NOMO-1 treated with DMSO at 0.1 percent for 48 hours (cell line): ENCODE results near the gene C2orf76.

Experiments
- DNase-seq: peaks from one replicate; lab custom pipeline; 2025; ENCODE audit not compliant: unreplicated experiment; lab: John Stamatoyannopoulos, UW

C2orf76 gene

GRCh38 chr2:119266091-119266589 is 100.5 kb downstream of the C2orf76 start:
- no peak for DNase-seq

DNA sequence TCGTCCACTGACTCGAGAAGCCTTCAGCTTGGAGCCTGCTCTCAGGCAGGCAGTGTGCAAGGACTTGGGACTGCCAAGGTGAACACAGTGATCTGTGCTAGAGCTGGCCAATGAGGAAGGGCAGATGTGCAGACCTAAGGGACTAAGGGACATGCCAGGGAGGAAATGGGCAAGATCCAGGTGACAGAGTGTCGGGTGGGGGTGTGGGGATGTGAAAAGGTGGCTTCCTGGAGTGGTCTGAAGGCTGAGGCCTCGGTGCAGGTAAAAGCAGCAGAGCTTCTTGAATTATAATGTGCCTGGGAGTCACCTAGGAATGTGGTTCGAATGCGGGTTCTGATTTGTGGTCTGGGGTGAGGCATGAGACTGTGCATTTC is 101.0 kb downstream of the C2orf76 start:
- DNase-seq: no peak

- DNase-seq: peak; percentile 33
Observed at GRCh38 chr2:119264781-119265692, 101.6 kb downstream of the C2orf76 start.

GRCh38 chr2:119263656-119264055 is 103.0 kb downstream of the C2orf76 start:
- DNase-seq: peak; percentile 58

- no peak for DNase-seq
Observed at GRCh38 chr2:119263025-119263424, 103.6 kb downstream of the C2orf76 start.

DNA sequence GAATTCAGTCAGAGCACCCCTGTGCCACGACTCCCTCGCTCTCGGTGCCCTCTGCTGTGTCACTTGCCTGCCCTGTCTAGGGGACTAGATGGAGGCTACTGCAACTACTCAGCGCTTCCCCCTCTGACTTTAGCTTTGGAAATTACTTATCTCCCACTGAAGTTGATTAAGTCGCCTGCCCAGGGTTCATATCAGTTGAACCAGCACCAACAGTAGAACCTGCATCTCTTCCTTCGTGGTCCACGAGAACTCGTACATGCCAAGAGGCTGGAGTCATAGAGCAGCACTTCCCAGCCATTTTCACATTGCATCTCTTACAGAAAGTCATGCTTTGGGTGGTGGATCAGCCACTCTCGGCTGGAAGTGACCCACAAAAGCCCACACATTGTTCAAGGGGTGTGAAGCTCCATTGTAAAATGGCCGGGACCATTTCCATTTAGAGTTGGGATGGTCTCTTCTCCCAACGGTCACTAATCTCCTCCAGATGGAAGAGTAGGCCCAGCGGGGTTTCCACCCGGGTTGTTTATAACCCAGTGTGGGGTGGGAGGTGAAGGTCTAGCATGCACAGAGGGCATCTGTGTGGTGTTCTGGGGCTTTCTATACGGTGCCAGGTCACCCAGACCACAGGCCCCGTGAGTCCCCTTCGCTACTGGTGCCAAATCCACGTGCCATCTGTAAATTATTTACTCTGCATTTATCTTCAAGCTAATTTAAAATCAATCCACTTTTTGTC is 105.0 kb downstream of the C2orf76 start:
- no peak for DNase-seq

DNA sequence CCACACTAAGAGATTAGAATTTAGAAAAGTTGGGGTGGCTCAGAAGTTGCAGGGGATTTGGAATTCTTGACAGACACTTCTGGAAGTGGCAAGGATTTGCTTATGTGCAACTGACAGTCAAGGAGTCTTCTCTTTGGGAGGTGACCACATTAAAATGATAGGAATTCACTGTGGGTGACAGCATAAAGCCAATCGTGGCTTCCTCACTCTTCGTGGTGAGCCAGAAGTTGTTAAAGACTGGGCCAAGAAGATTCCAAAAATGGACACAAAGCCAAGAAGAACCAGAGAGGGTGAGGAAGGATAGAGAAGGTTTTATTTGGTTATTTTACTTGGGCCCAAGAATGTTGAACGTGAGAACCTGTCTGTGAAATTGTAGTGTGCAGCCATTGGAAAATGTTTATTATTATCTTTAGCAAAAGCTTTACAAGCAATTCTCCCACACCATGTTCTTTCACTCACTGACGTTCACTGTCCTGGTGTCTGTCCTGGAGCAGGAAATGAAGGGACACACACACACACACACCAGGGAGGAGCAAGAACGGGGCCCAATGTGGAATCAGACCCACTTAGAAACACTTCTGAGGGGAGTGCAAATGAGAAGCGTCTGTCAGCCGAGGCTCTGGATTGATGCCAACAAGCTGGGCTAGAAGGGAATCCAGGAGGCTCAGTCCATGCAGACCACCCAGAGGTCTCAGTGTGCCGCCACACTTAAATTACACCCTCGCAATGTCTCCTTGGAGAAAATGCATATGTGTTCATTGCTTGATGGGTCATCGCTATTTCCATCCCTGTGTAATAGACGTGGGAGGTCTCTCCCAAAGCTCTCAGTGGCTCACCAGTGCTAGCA is 105.8 kb downstream of the C2orf76 start:
- no peak for DNase-seq

- no peak for DNase-seq
Observed at GRCh38 chr2:119259296-119259860, 107.3 kb downstream of the C2orf76 start.

DNA sequence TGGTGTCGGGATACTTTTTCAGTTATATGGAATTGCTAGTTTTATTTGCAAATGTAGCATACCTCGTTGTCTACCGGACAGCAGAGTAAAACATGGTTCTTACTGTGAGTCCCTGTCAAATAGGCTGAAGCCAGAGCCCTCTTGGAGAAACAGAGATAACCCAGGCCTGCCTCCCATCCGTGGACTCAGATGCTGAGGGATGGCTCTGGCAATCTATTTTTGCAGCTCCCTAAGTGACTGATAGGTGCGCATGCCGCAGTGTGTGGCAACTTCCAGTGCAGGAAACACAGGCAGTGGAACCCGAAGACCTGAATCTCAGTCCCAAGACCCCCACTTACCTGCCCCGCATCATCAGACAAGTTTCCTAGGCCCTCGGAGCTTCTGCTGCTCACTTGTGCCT is 109.4 kb downstream of the C2orf76 start:
- DNase-seq: no peak

GRCh38 chr2:119256582-119256921 is 110.1 kb downstream of the C2orf76 start:
- DNase-seq: no peak

GRCh38 chr2:119255760-119256581 is 110.7 kb downstream of the C2orf76 start:
- DNase-seq: no peak

GRCh38 chr2:119254601-119255080 is 112.0 kb downstream of the C2orf76 start:
- no peak for DNase-seq

GRCh38 chr2:119253760-119254600 is 112.7 kb downstream of the C2orf76 start:
- no peak for DNase-seq

DNA sequence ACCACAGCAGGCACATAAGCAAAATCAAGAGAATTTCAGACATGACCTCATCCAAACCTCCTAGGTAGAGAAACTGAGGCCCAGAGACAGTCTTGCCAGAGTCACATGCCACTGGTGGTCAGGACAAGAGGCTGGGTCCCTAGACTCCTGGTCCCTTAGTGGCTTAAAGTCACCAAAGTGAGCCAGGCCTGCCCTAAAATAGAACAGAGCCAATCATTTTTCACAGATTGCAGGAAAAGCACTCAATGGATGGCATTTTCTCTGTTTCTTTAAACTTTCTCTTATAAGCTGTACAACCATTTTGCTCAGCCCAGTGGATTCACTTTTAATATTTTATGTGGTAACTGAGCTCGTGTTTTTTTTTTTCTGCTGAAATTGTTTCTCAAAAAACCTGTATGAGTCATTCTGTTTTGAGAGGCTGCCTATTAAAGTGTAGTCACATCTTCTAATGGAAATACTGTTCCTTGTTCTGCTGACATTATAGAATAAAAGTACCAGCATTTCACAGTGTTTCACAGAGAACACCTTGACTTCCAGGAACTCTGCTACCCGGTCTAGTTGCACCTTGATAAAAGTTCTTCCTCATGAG is 113.4 kb downstream of the C2orf76 start:
- DNase-seq: no peak
